Measurements from ENCODE around the gene APOA5. TPM values are rescaled to one million over a fixed set of nuclear protein-coding genes. Genes with fewer than 3 reads are reported as not detected.

The APOA5 gene
- total and polyA plus RNA-seq, 2 of the 13 experiments (the other 11 are each of a cell fraction or from before 2014, with no cell fraction given): 44.0 to 49.1 TPM

- TF ChIP-seq ZNF570 (CRISPR knock-in tag; IDR thresholded peaks at IDR 0.05; ENCODE audit: borderline replicate concordance) (no peak), ARID3A (IDR thresholded peaks at IDR 0.05; ENCODE audit: low read depth, low read length) (0 out of 2 replicates have a peak, but pooled peaks have one; percentile 17), ARID4A (CRISPR knock-in tag; IDR thresholded peaks at IDR 0.05; ENCODE audit: borderline replicate concordance) (peak; percentile 33; the same call in 1 of the 2 replicates), CBX5 (CRISPR knock-in tag; IDR thresholded peaks at IDR 0.05; ENCODE audit: borderline replicate concordance) (peak; percentile 57; the same call in 1 of the 2 replicates), ZNF451 (CRISPR knock-in tag; IDR thresholded peaks at IDR 0.05) (0 out of 2 replicates have a peak, but pooled peaks have one; percentile 14), ZGPAT (CRISPR knock-in tag; IDR thresholded peaks at IDR 0.05) (peak; percentile 87), ARHGAP35 (CRISPR knock-in tag; IDR thresholded peaks at IDR 0.05; ENCODE audit: borderline replicate concordance) (no peak), RXRA (CRISPR knock-in tag; IDR thresholded peaks at IDR 0.05) (peak; percentile 89), ZNF512B (CRISPR knock-in tag; IDR thresholded peaks at IDR 0.05; ENCODE audit: borderline replicate concordance) (no peak), MTA3 (CRISPR knock-in tag; IDR thresholded peaks at IDR 0.05) (no peak), KDM6A (CRISPR knock-in tag; IDR thresholded peaks at IDR 0.05; ENCODE audit: low read depth) (peak; percentile 93)
These were observed 37.2 kb upstream of the APOA5 start (continued) for GRCh38 chr11:116828632-116829524.

Data from HepG2 (cell line).